Fibroblast of skin of abdomen (primary cell): ENCODE data around the gene CHST8.

Source experiments
- DNase-seq: peaks from one replicate; pipeline ENCODE4 v3.0.0-alpha.2; 2013

The CHST8 gene

DNA sequence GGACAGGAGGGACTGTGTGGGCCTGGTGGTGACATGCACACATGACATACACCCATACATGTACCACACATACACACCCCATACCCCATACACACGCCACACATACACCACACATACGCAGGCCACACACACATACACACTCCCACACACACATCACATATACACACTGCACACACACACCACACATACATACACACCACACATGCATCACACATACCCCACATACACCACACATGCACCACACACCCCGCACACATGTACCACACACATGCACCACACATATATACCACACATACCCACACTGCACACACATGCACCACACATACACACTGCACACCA, 98.4 kb downstream of the CHST8 start:
- DNase-seq = no peak

DNA sequence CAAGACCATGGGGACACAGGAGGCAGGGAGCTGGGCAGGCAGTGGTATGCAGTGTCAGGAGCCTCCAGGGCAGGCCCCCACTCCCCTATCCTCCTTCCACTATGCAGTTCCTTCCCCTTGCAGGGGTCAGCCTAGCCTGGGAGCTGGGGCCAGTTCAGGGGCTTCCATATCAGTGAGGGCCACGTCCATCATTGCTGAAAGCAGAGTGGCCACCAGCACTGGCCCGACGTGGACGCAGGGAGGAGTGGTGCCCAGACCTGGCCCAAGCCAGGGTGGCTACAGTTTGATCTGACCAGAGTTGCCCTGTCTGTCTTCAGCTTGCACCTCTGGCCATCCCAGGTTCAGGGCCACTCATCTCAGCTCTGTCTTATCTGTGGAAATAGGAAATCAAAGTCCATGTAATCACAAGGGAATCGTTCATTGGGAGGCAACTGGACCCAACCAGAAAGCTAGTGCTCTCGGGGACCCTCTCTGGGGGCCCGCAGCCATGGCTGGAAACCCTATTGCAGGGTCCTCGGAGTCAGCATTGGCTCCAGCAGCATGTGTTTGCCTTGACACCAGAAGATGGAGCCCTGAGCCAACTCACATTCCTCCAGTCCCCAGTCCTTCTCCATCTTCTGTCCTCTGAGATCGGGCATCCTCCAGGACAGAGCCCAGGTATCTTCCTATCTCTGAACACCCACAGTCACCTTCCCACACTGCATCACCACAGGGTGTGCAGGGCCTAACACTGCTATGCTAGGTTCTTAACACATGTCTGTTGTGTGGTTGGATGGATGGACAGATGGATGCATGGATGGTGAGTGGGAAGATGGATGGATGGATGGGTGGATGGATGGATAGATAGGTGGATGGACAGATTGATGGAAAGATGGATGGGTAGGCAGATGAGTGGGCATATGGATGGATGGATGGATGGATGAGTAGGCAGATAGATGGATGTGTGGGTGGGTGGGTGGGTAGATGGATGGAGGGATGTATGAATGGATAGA, 99.2 kb downstream of the CHST8 start:
- no peak for DNase-seq

DNA sequence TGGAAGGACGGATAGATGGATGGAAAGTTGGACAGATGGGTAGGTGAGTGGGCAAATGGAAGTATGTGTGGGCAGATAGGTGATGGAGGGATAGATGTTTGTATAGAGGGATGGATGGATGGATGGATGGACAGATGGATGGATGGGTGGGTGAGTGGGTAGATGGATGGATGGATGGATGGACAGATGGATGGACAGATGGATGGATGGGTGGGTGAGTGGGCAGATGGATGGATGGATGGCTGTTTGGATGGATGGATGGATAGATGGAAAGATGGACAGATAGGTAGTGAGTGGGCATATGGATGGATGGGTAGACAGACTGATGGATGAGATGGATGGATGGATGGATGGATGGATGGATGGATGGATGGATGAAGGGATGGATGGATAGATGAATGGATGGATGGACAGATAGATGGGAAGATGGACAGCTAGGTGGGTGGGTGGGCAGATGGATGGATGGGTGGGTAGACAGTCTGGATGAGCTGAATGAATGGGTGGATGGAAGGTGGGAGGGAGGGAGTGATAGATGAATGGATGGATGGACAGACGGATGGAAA, 100.1 kb downstream of the CHST8 start:
- no peak for DNase-seq

DNA sequence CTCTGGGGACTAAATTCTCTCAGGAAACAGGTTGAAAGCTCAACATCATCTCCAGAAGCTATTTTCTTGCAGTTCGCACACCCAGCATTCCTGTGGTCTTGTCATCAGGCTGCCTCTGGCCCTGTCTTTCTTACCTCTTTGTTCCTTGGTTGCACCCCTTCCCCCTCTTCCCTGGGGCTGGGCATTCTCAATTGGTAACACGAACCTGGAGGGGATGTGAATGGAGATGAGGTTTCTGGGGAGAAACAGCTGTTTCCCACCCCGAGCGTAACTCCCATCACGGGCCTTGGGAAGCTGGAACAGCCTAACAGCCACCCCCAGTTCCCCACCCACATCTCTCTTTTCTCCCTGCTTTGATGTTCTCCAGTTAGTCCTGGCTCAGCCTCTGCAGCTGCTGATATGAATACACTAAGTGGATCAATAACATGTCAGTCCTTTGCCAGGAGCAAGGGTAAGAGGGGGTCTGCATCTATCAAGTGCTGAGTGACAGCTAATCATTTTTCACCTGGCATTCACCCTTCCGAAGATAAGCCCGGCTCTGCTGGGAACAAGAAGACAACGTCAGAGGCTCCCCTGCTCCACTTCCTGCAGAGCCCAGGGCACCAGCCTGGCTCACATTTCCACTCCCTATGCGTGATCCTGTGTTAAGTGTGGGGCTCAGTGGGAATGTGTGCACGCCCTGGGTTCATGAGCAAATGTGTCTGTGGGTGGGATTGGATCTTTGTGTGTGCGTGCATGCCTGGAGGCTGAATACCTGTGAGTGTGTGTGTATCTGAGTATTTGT, 100.9 kb downstream of the CHST8 start:
- no peak for DNase-seq

DNA sequence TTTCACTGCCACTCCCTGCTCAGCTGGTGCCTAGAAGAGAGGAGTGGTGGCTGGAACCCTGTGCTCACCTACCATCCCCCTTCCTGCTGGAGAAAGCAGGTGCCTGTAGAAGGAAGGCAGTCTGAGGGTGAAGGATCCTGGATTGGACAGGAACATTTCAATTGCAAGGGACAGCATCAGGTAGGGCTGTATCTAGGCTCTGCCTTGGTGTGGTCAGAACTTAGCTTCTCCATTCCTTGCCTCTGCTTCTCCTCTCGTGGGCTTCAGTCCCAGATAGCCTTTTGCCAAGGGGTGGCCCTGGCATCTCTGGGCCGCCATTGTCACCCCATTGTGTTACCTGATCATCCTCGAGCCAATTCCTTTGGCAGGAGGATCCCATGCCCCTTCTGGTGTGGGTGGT, 101.8 kb downstream of the CHST8 start:
- no peak for DNase-seq

DNA sequence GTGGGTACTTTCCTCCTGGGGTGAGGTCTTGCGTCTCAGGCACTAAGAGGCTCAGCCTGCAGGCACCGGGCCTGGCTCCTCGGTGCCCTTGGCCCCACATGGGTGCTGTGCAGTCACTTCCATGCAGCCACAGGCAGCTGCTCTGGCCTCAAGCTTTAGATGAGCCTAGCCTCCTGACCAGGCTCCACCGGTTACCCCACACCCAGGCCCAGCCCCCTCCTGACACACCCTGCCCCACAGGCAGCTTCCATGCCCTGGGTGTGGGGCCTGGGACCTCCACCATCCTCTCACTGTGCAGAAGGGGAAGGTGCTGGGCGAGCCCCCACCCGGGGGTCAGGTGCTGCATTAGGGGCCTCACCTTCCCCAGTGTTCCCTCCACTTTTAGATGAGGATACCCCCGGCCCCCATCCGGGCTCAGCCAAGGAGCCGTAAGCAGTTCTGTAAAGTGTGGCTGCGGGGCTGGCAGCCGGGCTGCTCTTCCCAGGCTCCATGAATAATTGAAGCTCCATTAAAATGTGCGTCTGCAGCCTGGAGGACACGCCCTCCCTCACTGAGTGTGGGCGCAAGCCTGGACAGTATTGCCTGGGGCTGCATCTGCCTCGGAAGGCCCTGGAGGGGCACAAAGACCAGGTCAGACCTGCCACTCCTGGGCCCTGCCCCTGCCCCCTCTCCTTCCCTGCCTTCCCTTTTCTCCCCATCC, 102.4 kb downstream of the CHST8 start:
- DNase-seq = no peak

DNA sequence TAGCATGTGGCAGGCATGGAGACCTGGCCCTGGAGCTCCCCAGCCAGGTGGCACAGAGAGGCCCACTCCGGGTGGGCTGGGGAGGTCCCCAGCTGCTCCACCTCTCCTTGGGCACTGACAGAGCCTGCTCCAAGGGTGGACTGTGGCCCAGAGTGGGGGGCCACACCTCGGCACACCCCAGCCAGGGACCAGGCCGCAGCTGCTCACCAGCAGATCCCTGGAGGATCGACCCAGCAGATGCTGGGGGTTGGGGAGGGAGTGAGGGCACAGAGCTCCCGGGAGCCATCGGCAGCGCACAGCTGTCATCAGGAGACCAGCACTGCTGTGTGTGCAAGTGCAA, 102.9 kb downstream of the CHST8 start:
- no peak for DNase-seq

DNA sequence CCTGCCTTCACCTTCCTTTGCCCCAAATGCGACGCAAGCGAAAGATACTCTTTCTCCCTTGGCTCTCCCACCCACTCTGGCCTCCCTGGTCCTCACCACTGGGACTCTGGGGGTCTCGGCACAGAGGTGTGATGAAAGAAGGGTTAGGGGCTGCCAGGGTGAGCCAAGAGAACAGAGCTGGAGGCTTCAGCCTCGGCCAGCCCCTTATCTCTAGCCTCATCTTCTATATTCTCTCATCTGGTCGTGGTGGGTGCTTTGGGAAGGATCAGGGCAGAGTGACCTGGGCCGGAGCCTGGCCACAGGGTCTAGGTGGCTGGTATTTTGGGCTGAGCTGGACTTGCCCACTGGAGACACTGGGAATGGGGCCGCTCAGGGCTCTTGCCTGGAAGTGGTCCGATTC, 103.8 kb downstream of the CHST8 start:
- DNase-seq = no peak

DNA sequence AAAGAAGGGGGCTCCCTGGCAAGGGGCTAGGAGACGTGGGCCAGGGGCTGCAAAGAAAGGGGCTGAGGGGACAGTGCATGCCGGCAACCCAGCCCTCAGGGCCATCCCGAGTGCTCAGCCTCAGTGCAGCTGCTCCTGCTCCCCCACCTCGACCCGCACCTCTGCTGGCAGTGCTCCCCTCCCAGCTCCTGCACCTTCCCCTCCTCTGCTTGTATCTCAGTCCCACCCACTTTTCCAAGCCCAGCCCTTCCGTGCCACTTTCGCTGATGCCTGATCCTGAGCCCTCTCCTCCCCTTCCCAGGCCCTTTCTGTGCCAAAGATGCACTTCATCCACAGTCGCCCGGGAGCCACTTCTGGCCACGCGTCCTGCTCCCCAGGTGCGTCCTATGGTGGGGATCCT, 105.0 kb downstream of the CHST8 start:
- DNase-seq = no peak

DNA sequence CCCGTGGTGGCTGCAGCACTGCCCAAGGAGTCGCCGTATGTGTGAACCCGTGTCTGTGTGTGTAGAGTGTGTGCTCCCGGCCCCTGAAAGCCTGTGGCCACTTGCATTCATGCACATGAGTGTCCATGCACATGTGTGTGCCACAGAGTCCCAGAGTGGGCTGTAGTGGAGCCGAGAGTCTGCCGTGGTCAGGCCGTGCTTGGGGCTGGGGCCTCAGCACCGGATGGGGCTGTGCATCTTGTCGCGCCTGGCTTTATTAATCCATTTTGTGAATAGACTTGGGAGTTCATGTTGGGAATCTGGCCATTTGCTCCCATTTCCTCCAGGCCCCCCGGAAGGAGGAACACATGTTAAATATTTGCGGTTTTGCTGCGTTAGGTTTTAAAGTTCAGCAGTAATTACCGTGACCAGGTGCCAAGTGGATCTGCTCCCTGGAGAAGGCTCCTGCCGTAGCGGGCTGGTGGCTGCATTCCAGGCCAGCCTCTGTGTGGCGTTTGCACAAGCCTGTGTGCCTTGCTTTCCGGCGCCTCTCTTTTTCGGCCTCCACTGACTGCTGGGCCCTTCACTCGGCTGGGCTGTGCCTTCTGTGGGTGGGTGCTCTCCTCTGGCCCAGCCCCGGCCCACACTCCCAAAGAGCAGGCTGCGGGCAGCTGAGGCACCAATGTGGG, 105.7 kb downstream of the CHST8 start:
- DNase-seq = no peak

DNA sequence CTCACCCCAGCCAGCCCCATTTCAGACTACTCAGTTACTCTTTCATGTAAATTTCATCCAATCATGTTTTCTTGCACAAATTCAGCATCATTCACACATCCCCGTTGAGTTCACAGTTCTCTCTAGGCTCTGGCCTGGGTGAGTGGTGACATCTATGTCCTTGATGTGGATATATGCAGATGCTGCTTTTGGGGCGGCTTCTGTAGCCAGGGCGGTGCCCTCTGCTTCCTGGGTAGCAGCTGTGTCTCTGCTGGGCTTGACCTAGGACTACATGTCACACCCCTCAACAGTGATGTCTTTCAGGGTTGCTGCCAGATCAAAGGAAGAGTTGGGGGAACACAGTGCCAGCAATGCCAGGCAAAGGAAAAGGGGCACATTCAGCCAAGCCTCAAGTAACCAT, 106.4 kb downstream of the CHST8 start:
- no peak for DNase-seq

DNA sequence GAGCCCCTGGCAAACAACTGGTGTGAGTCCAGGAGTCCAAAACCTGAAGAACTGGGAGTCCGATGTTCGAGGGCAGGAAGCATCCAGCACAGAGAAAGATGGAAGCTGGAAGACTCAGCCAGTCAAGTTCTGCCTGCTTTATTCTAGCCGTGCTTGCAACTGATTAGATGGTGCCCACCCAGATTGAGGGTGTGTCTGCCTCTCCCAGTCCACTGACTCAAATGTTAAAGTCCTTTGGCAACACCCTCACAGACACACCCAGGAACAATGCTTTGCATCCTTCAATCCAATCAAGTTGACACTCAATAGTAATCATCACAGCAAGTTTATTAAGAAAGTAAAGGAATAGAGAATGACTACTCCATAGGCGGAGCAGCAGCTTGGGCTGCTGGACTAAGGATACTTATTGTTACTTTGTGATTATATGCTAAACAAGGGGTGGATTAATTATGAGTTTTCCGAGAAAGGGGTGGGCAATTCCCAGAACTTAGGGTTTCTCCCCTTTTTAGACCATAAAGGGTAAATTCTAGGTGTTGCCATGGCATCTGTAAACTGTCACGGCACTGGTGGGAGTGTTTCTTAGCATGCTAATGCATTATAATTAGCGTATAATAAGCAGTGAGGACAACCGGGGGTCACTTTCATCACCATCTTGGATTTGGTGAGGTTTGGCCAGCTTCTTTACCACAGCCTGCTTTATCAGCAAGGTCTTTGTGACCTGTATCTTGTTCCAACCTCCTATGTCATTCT, 109.3 kb downstream of the CHST8 start:
- DNase-seq = no peak

DNA sequence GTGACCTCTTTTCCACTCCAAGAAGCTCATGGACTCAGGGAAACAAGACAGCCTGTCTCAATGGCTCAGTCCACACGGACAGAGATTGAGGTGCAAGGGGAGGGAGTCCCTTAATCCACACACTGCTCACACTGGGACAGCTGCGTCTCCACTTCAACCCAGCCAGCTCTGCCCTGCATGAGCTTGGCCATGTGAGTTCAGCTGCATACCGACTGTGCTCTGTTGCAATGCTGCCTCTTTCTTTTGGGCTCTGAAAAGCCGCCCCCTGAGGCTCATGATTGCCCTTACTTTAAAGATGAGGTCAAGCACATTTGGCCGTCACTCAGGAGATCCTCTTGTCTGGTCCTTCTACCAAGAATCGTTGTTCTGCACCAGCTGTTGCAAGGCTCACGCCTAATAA, 110.1 kb downstream of the CHST8 start:
- DNase-seq = no peak

DNA sequence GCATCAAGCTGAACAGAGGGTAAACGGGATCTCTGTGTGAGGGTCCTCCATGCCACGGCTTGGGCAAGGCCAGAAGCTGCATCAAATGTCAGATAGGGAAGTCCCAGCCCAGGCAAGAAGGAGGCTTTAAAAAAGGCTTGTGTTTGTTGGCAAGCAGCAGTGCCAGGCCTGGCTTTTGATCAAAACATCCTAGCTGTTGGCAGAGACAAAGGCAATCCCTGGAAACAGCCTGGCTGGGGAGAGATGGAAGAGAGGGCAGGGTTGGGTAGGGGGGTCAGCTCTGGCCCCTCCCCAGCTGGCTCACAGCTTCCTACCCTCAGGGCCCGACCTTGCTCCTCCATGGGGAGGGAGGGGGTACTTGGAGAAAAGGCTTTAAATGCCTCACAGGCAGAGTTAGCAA, 113.2 kb downstream of the CHST8 start:
- DNase-seq = no peak

DNA sequence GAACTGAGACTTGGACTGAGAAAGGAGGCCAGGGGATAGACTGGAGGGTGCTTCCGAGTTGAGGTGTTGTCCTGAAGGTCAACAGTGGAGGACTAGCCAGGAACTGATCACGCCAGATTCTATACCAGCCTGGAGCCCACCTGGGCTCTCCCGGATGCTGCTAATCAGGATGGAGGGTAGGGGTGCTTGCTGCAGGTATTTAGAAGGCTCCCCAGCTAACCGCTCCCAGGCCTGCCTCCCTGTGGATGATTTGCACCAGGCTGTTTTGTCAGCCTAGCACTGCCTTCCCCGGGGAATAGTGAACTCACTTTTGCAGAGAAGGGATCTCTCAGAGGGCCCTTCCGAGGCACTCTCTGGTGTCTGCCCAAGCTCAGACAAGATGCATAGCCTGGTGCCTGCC, 114.4 kb downstream of the CHST8 start:
- DNase-seq = no peak

DNA sequence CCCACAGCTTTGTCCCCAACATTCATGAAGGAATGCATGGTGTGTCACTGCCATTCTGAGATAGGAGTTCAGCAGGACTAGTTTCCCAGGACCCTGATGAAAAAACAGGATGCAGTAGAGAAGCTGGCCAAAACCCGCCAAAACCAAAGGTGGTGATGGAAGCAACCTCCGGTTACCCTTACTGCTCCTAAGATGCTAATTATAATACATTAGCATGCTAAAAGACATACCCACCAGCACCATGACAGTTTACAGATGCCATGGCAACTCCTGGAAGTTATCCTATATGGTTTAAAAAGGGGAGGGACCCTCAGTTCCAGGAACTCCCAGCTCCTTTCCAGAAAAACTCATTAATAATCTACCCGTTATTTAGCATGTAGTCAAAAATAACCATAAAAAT, 115.0 kb downstream of the CHST8 start:
- DNase-seq = no peak

DNA sequence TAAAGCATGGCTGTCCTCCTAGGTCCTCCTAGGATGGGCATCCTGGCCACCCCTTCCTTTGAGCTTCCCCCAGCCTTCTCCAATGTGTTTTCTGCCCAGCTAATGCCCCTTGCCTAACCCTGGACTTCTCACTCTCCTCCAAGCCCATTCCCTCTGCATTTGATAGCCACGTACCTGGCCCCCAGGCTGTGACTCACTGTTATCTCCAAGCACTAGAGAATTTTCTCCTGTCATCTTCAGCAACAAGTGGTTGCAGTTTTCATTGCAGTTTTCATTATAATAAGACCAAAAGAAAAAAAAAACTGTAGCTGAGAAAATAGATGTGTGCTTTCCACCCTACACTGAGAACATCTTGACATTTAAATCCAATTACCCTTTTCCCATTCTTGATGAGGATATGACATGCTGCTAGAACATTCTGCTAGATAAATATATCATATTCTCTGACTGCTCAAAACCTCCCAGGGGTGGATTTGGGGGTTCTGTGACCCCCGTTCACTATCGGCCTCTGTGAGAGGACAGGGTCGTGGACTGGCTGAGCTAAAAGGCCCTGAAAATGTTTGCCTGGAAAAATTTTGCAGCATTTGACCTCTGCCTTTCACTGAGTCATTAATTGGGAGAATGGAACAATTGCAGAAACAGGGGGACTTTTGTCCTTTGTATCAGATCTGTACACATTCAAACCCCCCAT, 116.1 kb downstream of the CHST8 start:
- no peak for DNase-seq

DNA sequence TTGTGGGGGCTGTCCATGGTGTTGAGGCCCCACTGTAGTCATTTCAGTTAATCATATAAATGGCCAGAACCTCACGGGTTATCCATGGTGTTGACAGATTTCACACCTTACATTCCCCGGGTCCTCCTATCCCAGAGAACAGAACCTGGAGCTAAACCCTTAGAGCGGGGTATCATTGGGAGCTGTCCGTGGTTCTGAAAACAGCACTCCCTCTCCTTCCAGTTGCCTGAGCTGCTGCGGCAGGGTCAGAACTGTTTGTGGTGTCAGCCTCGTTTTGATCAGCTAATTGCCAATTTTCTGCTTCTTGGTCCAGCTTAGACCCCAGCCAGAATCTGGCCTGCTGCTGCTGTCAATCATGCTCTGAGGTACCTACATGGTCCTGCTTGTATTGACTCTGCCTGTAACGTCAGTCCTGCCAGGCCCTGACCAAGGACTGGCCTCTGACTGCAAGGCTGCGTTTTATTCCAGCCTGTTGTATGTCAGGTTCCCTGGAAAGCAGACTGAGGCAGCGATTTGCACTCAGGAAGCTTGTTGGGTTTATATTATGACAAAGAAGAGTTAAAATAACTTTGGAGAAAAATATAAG, 119.2 kb downstream of the CHST8 start:
- peak; percentile 36 for DNase-seq

DNA sequence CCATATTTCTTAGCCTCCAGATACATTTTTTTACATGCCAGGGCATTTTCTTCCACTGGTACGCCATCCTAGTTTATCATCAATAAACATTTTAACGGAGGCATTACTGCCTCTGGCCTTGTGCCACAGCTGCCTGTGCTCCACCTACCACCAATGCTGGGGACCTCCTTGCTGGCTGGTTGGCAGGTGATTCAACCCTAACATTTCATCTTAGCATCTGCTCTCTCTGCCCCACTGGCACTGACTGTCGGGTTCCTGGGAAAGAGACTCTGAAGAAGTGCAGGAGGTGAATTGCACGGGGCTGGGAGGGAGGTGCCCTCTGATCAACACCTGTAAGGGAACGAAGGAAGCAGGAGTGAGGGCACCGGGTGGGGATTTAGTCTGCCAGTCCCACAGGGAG, 123.5 kb downstream of the CHST8 start:
- no peak for DNase-seq

DNA sequence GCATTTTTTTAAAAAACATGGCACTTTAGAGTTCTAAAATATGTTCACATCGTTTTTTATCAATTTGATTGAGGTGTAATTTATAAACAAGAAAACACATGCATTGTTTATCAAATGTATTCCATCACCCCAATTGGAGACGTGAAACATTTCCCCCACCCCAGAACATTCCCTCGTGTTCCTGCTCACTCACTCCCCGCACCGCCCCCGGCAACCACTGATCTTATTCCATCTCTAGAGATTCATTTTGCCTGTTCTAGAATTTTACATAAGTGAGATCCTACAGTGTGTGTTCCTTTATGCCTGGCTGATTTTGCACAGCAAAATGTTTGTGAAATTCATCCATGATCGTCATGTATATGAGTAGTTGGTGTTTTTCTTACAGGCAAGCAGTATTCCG, 124.4 kb downstream of the CHST8 start:
- no peak for DNase-seq

DNA sequence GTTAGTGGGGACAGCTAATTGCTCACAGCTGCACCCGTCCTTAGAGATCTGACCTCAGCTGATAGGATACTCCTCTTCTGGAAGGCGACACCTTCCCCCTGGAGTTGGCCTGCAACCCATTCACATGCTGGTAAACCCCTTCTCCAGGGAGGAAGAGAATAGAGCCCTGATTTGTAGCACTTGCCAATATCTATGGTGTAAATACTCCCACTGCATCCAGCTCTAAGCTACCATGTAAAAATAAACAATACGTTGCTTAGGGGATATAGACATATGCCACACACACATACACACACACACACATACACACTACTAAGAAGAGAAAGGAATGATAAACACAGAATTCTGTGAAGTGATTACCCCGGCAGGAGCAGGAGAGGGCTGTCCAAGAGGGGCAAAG, 125.5 kb downstream of the CHST8 start:
- no peak for DNase-seq
